Heart left ventricle (tissue), 13 donors: ENCODE data around the gene TBL1X.

Source experiments
- CTCF ChIP-seq, 12 donors: fragments of 200-600 bp; sonication (generic) in 4 of 12; IDR thresholded peaks; one replicate each; pipeline versions ENCODE4 v1.5.0 to v1.8.0; 2018 to 2022; ENCODE audit warnings: antibody characterized with exemption in 12 of 12, mild to moderate bottlenecking in 5 of 12
- POLR2A ChIP-seq, 2 donors: fragments of 450-650 bp; IDR thresholded peaks; one replicate each; pipeline ENCODE4 v1.6.1; 2017; ENCODE audit warnings: antibody characterized with exemption in 2 of 2, mild to moderate bottlenecking in 2 of 2, moderate library complexity in 2 of 2
- donor health status: ischemic (EF 13 %, LVEDD 7.1; RV severe dilation, severe dysfunction).
- donor health status: DM: no; HTN: yes; CAD: no.
- donor health status: DM: no; HTN: no; CAD: no.
- donor health status: ischemic (EF 25% LVEDD 6.9; RV normal size, moderate dysfunction).
- donor health status: ischemic (EF 25% LVEDD 5.7; RV mildly dilated, moderate dysfunction).
- donor health status: ischemic (EF 35%, LVEDD 5.7; RV mildly dilated, moderate dysfunction).
- donor health status: nonischemic (EF 11% LVEDD 7.7; RV severe dilation, severe dysfunction).
- donor health status: DM: yes; HTN: yes; CAD: no.
- donor health status: PGD.
- donor health status: ischemic (EF 29% LVEDD 5.4; RV normal size, mild dysfunction).
- donor health status: nonischemic (EF 23%, LVEDD 6.1; RV moderate dilation, normal function).

GRCh38 chrX:9434051-9434550 is 30.8 kb upstream of the TBL1X start:
- TF ChIP-seq POLR2A (IDR thresholded peaks at IDR 0.05), result no peak
- TF ChIP-seq CTCF (IDR thresholded peaks at IDR 0.05), result no peak
